Large intestine (tissue), 3 donors: ENCODE measurements around the gene THBS3. TPM values are rescaled to one million over a fixed set of nuclear protein-coding genes. Genes with fewer than 3 reads are reported as not detected.
"Not testable (repeated sequence)": the region's sequence is repeated elsewhere in the genome, so short reads cannot be mapped to it uniquely, and the experiment has no call there.

ENCODE experiments used
- DNase-seq, 2 donors: peaks; one replicate each; pipeline versions ENCODE4 v3.0.0 to v3.0.0-alpha.2; 2013
- H3K27ac ChIP-seq: one replicate; pipeline ENCODE4 v1.5.1; 2013; ENCODE audit warnings: low read length
- H3K27me3 ChIP-seq: 2 replicates; pipeline ENCODE4 v1.6.1; 2013; ENCODE audit warnings: low read length; ENCODE audit not compliant: control insufficient read depth, insufficient read depth
- H3K36me3 ChIP-seq: 2 replicates; pipeline ENCODE4 v1.6.1; 2013; ENCODE audit warnings: low read length; ENCODE audit not compliant: control insufficient read depth, insufficient read depth
- H3K4me1 ChIP-seq: one replicate; pipeline ENCODE4 v1.6.1; 2013; ENCODE audit warnings: low read length; ENCODE audit not compliant: control insufficient read depth, insufficient read depth
- H3K4me3 ChIP-seq: one replicate; pipeline ENCODE4 v1.5.1; 2013; ENCODE audit warnings: low read length
- H3K9me3 ChIP-seq: one replicate; pipeline ENCODE4 v1.6.1; 2013; ENCODE audit warnings: mild to moderate bottlenecking, low read depth, low read length, moderate library complexity; ENCODE audit not compliant: control insufficient read depth
- WGBS: methylation state at CpG from one replicate; pipeline ENCODE4 v1.1.5; 2013; ENCODE audit warnings: low lambda C conversion rate; ENCODE audit not compliant: insufficient coverage; 5-methylcytosine and 5-hydroxymethylcytosine counted together
- polyA plus RNA-seq: library from polyadenylated mRNA; unstranded; fragments of 120-200 nt; gene quantifications from one replicate; pipeline ENCODE4 v1.2.1, GENCODE V29; 2013

Gene THBS3
- polyA plus RNA-seq, 1 donor = 40.9 TPM

GRCh38 chr1:155167166-155168104 lies 40.3 kb downstream of the THBS3 start:
- Histone ChIP-seq H3K9me3 (no peaks in the 10 kb centered on the region), H3K27ac (peak overlapping the region; percentile 62), H3K4me1 (peaks cover 18% of the 10 kb centered on the region), H3K4me3 (peak overlapping the region; percentile 17), H3K36me3 (peaks cover 19% of the 10 kb centered on the region), H3K27me3 (no peaks in the 10 kb centered on the region)
- WGBS = no CpG with 5 or more reads among the region's 28 CpGs
- DNase-seq = peak; percentile 80 to 84

GRCh38 chr1:155166471-155167165 lies 41.1 kb downstream of the THBS3 start:
- DNase-seq = peak in 1 of 2 donors; percentile 55
- WGBS = no CpG with 5 or more reads among the region's 27 CpGs
- Histone ChIP-seq H3K27me3 (no peaks in the 10 kb centered on the region), H3K4me3 (no peak overlapping the region), H3K9me3 (no peaks in the 10 kb centered on the region), H3K27ac (peak overlapping the region; percentile 30), H3K4me1 (peaks cover 11% of the 10 kb centered on the region), H3K36me3 (peaks cover 19% of the 10 kb centered on the region)

- Histone ChIP-seq H3K27me3 (no peaks in the 10 kb centered on the region), H3K27ac (peak overlapping the region; percentile 5), H3K4me3 (no peak overlapping the region), H3K36me3 (peaks cover 19% of the 10 kb centered on the region), H3K4me1 (peaks cover 11% of the 10 kb centered on the region), H3K9me3 (no peaks in the 10 kb centered on the region)
- WGBS = no CpG with 5 or more reads among the region's 8 CpGs
- DNase-seq = no peak
Measured at GRCh38 chr1:155166051-155166470, 41.6 kb downstream of the THBS3 start.

GRCh38 chr1:155164625-155165024 lies 43.1 kb downstream of the THBS3 start:
- WGBS = no CpG with 5 or more reads among the region's 11 CpGs
- not testable (repeated sequence) for DNase-seq, H3K4me3 ChIP-seq, H3K27me3 ChIP-seq, H3K9me3 ChIP-seq, H3K36me3 ChIP-seq, H3K27ac ChIP-seq
- peaks cover 11% of the 10 kb centered on the region for H3K4me1 ChIP-seq

- DNase-seq, H3K9me3 ChIP-seq, H3K27ac ChIP-seq, H3K4me3 ChIP-seq, H3K36me3 ChIP-seq, H3K27me3 ChIP-seq: not testable (repeated sequence)
- no CpG with 5 or more reads among the region's 4 CpGs for WGBS
- peaks cover 11% of the 10 kb centered on the region for H3K4me1 ChIP-seq
Measured at GRCh38 chr1:155163785-155164184, 43.9 kb downstream of the THBS3 start.

- not testable (repeated sequence) for DNase-seq, H3K4me1 ChIP-seq, H3K4me3 ChIP-seq, H3K27ac ChIP-seq, H3K27me3 ChIP-seq, H3K9me3 ChIP-seq, H3K36me3 ChIP-seq
- no CpG with 5 or more reads among the region's 6 CpGs for WGBS
Measured at GRCh38 chr1:155162631-155163030, 45.1 kb downstream of the THBS3 start.

- WGBS = no CpG with 5 or more reads among the region's 8 CpGs
- DNase-seq = no peak
- Histone ChIP-seq H3K4me1 (no peaks in the 10 kb centered on the region), H3K27me3 (no peaks in the 10 kb centered on the region), H3K4me3 (no peak overlapping the region), H3K9me3 (no peaks in the 10 kb centered on the region), H3K36me3 (no peaks in the 10 kb centered on the region), H3K27ac (no peak overlapping the region)
Measured at GRCh38 chr1:155160128-155160527, 47.6 kb downstream of the THBS3 start.

- no peaks in the 10 kb centered on the region for H3K36me3 ChIP-seq
- no peak overlapping the region for H3K4me3 ChIP-seq
- no peaks in the 10 kb centered on the region for H3K4me1 ChIP-seq
- H3K9me3 ChIP-seq = no peaks in the 10 kb centered on the region
- 83% methylated on average over 1 of the region's 1 CpG for WGBS
- no peaks in the 10 kb centered on the region for H3K27me3 ChIP-seq
- H3K27ac ChIP-seq = no peak overlapping the region
- DNase-seq = no peak
Measured at GRCh38 chr1:155158991-155159390, 48.7 kb downstream of the THBS3 start.

- not testable (repeated sequence) for H3K36me3 ChIP-seq, H3K9me3 ChIP-seq, H3K27ac ChIP-seq, H3K4me1 ChIP-seq, H3K4me3 ChIP-seq, DNase-seq, H3K27me3 ChIP-seq
- no CpG with 5 or more reads among the region's 3 CpGs for WGBS
Measured at GRCh38 chr1:155155996-155156643, 51.6 kb downstream of the THBS3 start.
